ENCODE data around the gene GREM2. TPM values are rescaled to one million over a fixed set of nuclear protein-coding genes. Genes with fewer than 3 reads are reported as not detected.

The GREM2 gene
- total RNA-seq, 4 donors from 2014 or later = 1.8 to 8.9 (median 3.3) TPM

- TF ChIP-seq POLR2A (IDR thresholded peaks at IDR 0.05) (no peak), EP300 (IDR thresholded peaks at IDR 0.05) (no peak), POLR2AphosphoS5 (IDR thresholded peaks at IDR 0.05) (no peak)
- TF ChIP-seq, protein P1, sequence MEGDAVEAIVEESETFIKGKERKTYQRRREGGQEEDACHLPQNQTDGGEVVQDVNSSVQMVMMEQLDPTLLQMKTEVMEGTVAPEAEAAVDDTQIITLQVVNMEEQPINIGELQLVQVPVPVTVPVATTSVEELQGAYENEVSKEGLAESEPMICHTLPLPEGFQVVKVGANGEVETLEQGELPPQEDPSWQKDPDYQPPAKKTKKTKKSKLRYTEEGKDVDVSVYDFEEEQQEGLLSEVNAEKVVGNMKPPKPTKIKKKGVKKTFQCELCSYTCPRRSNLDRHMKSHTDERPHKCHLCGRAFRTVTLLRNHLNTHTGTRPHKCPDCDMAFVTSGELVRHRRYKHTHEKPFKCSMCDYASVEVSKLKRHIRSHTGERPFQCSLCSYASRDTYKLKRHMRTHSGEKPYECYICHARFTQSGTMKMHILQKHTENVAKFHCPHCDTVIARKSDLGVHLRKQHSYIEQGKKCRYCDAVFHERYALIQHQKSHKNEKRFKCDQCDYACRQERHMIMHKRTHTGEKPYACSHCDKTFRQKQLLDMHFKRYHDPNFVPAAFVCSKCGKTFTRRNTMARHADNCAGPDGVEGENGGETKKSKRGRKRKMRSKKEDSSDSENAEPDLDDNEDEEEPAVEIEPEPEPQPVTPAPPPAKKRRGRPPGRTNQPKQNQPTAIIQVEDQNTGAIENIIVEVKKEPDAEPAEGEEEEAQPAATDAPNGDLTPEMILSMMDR (IDR thresholded peaks at IDR 0.05) = no peak
- WGBS, 2 donors (ENCODE audit: low coverage in 1 of 2) = 37 to 66% methylated on average over 3 to 8 of the region's 8 CpGs
- no peaks in the 10 kb centered on the region for H3K27me3 ChIP-seq
- no peaks in the 10 kb centered on the region for H3K36me3 ChIP-seq
- no peak overlapping the region for H3K4me3 ChIP-seq
- no peaks in the 10 kb centered on the region for H3K9me3 ChIP-seq
- no peak overlapping the region for H3K27ac ChIP-seq
- H3K4me1 ChIP-seq = no peaks in the 10 kb centered on the region
- ATAC-seq = no peak
Observed at GRCh38 chr1:240652549-240652948, 40.6 kb upstream of the GREM2 start.

DNA sequence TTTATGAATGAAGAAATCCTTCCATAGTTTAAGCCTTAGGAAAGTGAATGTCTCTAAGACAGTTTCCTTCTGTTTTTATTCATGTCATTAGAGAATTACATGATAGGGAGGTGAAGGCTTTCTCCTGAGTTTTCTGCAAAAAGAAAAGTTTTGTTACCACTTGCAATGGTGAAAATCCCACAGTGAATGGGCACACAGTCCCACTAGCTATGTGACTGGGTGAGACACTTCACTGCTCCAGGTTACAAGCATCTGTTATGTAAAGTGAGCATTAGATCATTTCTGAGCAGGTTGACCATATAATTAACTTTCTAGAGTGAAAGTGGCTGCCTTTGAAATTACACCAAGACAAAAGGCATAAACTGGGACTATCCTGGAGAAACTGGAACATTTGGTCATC lies 38.9 kb upstream of the GREM2 start:
- Histone ChIP-seq H3K27ac (no peak overlapping the region), H3K4me3 (no peak overlapping the region), H3K36me3 (no peaks in the 10 kb centered on the region), H3K9me3 (no peaks in the 10 kb centered on the region), H3K4me1 (no peaks in the 10 kb centered on the region), H3K27me3 (no peaks in the 10 kb centered on the region)
- ATAC-seq = no peak
- TF ChIP-seq EP300 (IDR thresholded peaks at IDR 0.05) (no peak), POLR2A (IDR thresholded peaks at IDR 0.05) (no peak), POLR2AphosphoS5 (IDR thresholded peaks at IDR 0.05) (no peak)
- TF ChIP-seq, protein P1 (IDR thresholded peaks at IDR 0.05) = no peak

DNA sequence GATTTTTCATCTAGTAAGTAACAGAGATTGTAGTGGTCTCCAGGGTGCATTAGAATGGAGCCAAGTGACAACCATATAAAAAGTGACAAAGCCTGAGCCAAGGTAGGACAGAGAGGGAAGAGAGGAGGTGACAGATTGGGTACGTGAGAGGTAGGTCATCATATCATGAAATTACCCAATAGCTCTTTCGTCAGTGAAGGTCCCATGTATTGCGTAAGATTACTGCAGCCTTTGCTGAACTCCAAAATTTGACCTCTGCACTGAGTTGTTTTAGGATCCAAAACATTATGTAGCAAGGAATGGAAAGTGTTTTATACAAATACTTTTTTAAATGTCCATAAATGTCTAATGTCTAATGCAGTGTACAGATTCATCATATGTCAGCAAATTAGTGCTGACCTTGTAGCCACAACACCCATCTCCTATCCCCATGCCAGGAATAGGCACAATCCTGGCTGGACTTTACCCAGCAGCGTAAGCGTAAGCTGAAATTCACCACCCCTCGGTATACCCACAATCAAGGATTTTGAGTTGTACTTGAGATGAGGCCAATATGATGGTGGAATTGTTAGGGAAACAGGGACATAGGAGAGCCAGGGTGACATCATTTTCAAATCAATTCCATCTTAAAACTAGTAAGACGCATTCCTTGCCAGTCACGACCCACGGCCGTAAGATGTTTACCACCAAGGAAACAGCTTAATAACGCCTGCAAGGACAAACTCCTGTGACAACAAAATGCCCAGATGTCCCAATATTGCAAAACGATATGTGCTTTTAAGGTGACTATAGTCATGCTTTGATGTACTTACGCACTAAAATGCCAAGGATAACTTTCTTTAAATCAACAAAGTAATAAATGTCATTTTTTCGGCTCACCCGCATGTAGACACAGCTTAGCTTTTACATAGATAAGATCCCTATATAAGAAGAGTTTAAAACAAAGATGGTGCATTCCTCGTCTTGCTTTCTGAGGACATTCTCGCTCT lies 38.1 kb upstream of the GREM2 start:
- H3K27me3 ChIP-seq = no peaks in the 10 kb centered on the region
- H3K27ac ChIP-seq = no peak overlapping the region
- no peak for TF ChIP-seq POLR2A (IDR thresholded peaks at IDR 0.05)
- TF ChIP-seq EP300 (IDR thresholded peaks at IDR 0.05) = no peak
- TF ChIP-seq, protein P1 (IDR thresholded peaks at IDR 0.05) = no peak
- no peak for TF ChIP-seq POLR2AphosphoS5 (IDR thresholded peaks at IDR 0.05)
- H3K36me3 ChIP-seq = no peaks in the 10 kb centered on the region
- no peak overlapping the region for H3K4me3 ChIP-seq
- no peaks in the 10 kb centered on the region for H3K9me3 ChIP-seq
- peak; percentile 36 for ATAC-seq
- no peaks in the 10 kb centered on the region for H3K4me1 ChIP-seq
- 83 to 90% methylated on average over 15 to 17 of the region's 17 CpGs for WGBS, 2 donors (ENCODE audit: low coverage in 1 of 2)

GRCh38 chr1:240646571-240647240 lies 34.8 kb upstream of the GREM2 start:
- Histone ChIP-seq H3K4me1 (no peaks in the 10 kb centered on the region), H3K27me3 (no peaks in the 10 kb centered on the region), H3K9me3 (no peaks in the 10 kb centered on the region), H3K4me3 (no peak overlapping the region), H3K27ac (no peak overlapping the region), H3K36me3 (no peaks in the 10 kb centered on the region)
- WGBS, 2 donors (ENCODE audit: low coverage in 1 of 2) = 40 to 68% methylated on average over 3 to 7 of the region's 7 CpGs
- no peak for ATAC-seq
- no peak for TF ChIP-seq POLR2A (IDR thresholded peaks at IDR 0.05)
- TF ChIP-seq, protein P1 (IDR thresholded peaks at IDR 0.05) = no peak
- no peak for TF ChIP-seq EP300 (IDR thresholded peaks at IDR 0.05)
- no peak for TF ChIP-seq POLR2AphosphoS5 (IDR thresholded peaks at IDR 0.05)

All from gastroesophageal sphincter (tissue), 4 donors.